Measurements from ENCODE around the gene OR4D1. TPM values are rescaled to one million over a fixed set of nuclear protein-coding genes. Genes with fewer than 3 reads are reported as not detected.

The OR4D1 gene
- total RNA-seq, 1 donor: not detected

GRCh38 chr17:58156839-58157803 lies 8.9 kb downstream of the OR4D1 start:
- Histone ChIP-seq H3K4me1 (ENCODE audit: insufficient read depth, low read length) (no peaks in the 10 kb centered on the region), H3K9me3 (ENCODE audit: low read depth, low read length) (no peaks in the 10 kb centered on the region), H3K27me3 (ENCODE audit: insufficient read depth, low read length) (peaks cover 37% of the 10 kb centered on the region), H2AFZ (ENCODE audit: low read length) (no peak overlapping the region), H3K36me3 (ENCODE audit: insufficient read depth, low read length) (no peaks in the 10 kb centered on the region), H3K27ac (ENCODE audit: low read depth, low read length) (no peak overlapping the region), H3K4me2 (ENCODE audit: insufficient read depth, low read length) (no peak overlapping the region), H4K20me1 (ENCODE audit: insufficient read depth, low read length) (no peaks in the 10 kb centered on the region), H3K79me2 (ENCODE audit: insufficient read depth, low read length) (no peaks in the 10 kb centered on the region), H3K4me3 (ENCODE audit: insufficient read depth, low read length) (no peak overlapping the region)
- no peak for DNase-seq (ENCODE audit: insufficient read length, low spot score, missing footprints)
- no peak for TF ChIP-seq CTCF (IDR thresholded peaks at IDR 0.05; ENCODE audit: extremely low read depth, low read depth, low read length)

- no peaks in the 10 kb centered on the region for H4K20me1 ChIP-seq (ENCODE audit: insufficient read depth, low read length)
- H3K36me3 ChIP-seq (ENCODE audit: insufficient read depth, low read length): no peaks in the 10 kb centered on the region
- H3K4me2 ChIP-seq (ENCODE audit: insufficient read depth, low read length): no peak overlapping the region
- TF ChIP-seq CTCF (IDR thresholded peaks at IDR 0.05; ENCODE audit: extremely low read depth, low read depth, low read length): no peak
- no peaks in the 10 kb centered on the region for H3K9me3 ChIP-seq (ENCODE audit: low read depth, low read length)
- no peak overlapping the region for H3K27ac ChIP-seq (ENCODE audit: low read depth, low read length)
- H3K4me1 ChIP-seq (ENCODE audit: insufficient read depth, low read length): no peaks in the 10 kb centered on the region
- no peak overlapping the region for H2AFZ ChIP-seq (ENCODE audit: low read length)
- no peak for DNase-seq (ENCODE audit: insufficient read length, low spot score, missing footprints)
- no peak overlapping the region for H3K4me3 ChIP-seq (ENCODE audit: insufficient read depth, low read length)
- no peaks in the 10 kb centered on the region for H3K79me2 ChIP-seq (ENCODE audit: insufficient read depth, low read length)
- peaks cover 37% of the 10 kb centered on the region for H3K27me3 ChIP-seq (ENCODE audit: insufficient read depth, low read length)
Observed at GRCh38 chr17:58158181-58158580, 10.0 kb downstream of the OR4D1 start.

DNA sequence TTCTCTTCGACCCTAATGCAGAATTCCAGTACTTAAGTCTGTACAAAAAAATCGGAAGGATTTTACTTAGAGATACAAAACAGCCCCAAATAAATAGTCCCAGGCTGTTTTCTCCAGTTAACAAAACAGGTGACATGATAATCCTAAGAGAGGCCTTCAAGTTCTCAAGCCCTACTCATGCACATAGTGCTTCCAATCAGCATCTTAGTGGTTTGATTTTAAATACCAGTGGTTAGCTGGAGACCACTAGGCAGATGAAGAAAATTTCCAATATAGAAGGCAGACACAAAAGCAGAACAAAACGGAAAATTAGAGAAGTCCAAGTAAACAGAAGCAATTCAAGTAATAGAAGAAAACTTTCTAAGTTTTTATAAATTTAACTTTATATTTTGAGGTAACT lies 13.4 kb downstream of the OR4D1 start:
- Histone ChIP-seq H3K4me3 (ENCODE audit: insufficient read depth, low read length) (no peak overlapping the region), H4K20me1 (ENCODE audit: insufficient read depth, low read length) (no peaks in the 10 kb centered on the region), H3K36me3 (ENCODE audit: insufficient read depth, low read length) (no peaks in the 10 kb centered on the region), H3K27ac (ENCODE audit: low read depth, low read length) (no peak overlapping the region), H3K79me2 (ENCODE audit: insufficient read depth, low read length) (no peaks in the 10 kb centered on the region), H3K4me2 (ENCODE audit: insufficient read depth, low read length) (no peak overlapping the region), H3K27me3 (ENCODE audit: insufficient read depth, low read length) (peaks cover 22% of the 10 kb centered on the region), H3K4me1 (ENCODE audit: insufficient read depth, low read length) (no peaks in the 10 kb centered on the region), H2AFZ (ENCODE audit: low read length) (no peak overlapping the region), H3K9me3 (ENCODE audit: low read depth, low read length) (no peaks in the 10 kb centered on the region)
- no peak for TF ChIP-seq CTCF (IDR thresholded peaks at IDR 0.05; ENCODE audit: extremely low read depth, low read depth, low read length)
- DNase-seq (ENCODE audit: insufficient read length, low spot score, missing footprints): no peak

GRCh38 chr17:58165981-58166380 lies 17.8 kb downstream of the OR4D1 start:
- Histone ChIP-seq H4K20me1 (ENCODE audit: insufficient read depth, low read length) (no peaks in the 10 kb centered on the region), H2AFZ (ENCODE audit: low read length) (no peak overlapping the region), H3K27ac (ENCODE audit: low read depth, low read length) (no peak overlapping the region), H3K4me3 (ENCODE audit: insufficient read depth, low read length) (no peak overlapping the region), H3K4me2 (ENCODE audit: insufficient read depth, low read length) (no peak overlapping the region), H3K9me3 (ENCODE audit: low read depth, low read length) (no peaks in the 10 kb centered on the region), H3K79me2 (ENCODE audit: insufficient read depth, low read length) (no peaks in the 10 kb centered on the region), H3K36me3 (ENCODE audit: insufficient read depth, low read length) (no peaks in the 10 kb centered on the region), H3K27me3 (ENCODE audit: insufficient read depth, low read length) (no peaks in the 10 kb centered on the region), H3K4me1 (ENCODE audit: insufficient read depth, low read length) (no peaks in the 10 kb centered on the region)
- no peak for DNase-seq (ENCODE audit: insufficient read length, low spot score, missing footprints)
- TF ChIP-seq CTCF (IDR thresholded peaks at IDR 0.05; ENCODE audit: extremely low read depth, low read depth, low read length): no peak

Measured in osteoblast (primary cell).